K562 (cell line): ENCODE results near the gene CERS6.

ENCODE experiments used
- ASH1L ChIP-seq: fragments of 450-650 bp; IDR thresholded peaks from 2 replicates; pipeline ENCODE4 v1.6.1; 2018; ENCODE audit warnings: borderline replicate concordance, mild to moderate bottlenecking, low read depth; ENCODE audit not compliant: partially characterized antibody
- BMI1 ChIP-seq: fragments of 150-350 bp; IDR thresholded peaks from 2 replicates; pipeline ENCODE4 v1.6.1; 2014; ENCODE audit warnings: low read length
- CBX1 ChIP-seq: sonication (generic); IDR thresholded peaks from 2 replicates; pipeline ENCODE4 v1.6.1; 2016; ENCODE audit warnings: antibody characterized with exemption, low read depth, mild to moderate bottlenecking
- CREB5 ChIP-seq: fragments of 250-450 bp; sonication (Bioruptor Pico); IDR thresholded peaks from 2 replicates; pipeline ENCODE4 v1.5.0; 2020; ENCODE audit warnings: mild to moderate bottlenecking
- CUX1 ChIP-seq: fragments of 200-800 bp; sonication (Bioruptor generic); IDR thresholded peaks from 2 replicates; pipeline ENCODE4 v1.6.1; 2016; ENCODE audit warnings: missing genetic modification characterization, missing compliant biosample characterization
- EGR1 ChIP-seq: fragments of 450-650 bp; conservative IDR thresholded peaks from 2 replicates; pipeline ENCODE4 v1.6.1; 2017; ENCODE audit warnings: mild to moderate bottlenecking
- IRF9 ChIP-seq: fragments of 450-650 bp; IDR thresholded peaks from 2 replicates; pipeline ENCODE4 v1.6.1; 2016; ENCODE audit warnings: missing biosample characterization, missing genetic modification characterization
- JUND ChIP-seq, 2 experiments: IDR thresholded peaks; 2 replicates in 1 of 2; 3 replicates in 1 of 2; pipeline ENCODE4 v1.6.1; 2011; ENCODE audit warnings: borderline replicate concordance in 2 of 2, low read depth in 2 of 2, low read length in 2 of 2, improper control_type of control experiment in 1 of 2, missing biosample characterization in 1 of 2, missing genetic modification characterization in 1 of 2, missing genetic modification reagents in 1 of 2
- NR2C2 ChIP-seq, 2 experiments: fragments of 200-800 bp in 1 of 2; sonication (Bioruptor generic) in 1 of 2; sonication (generic) in 1 of 2; formaldehyde crosslinking in 1 of 2; IDR thresholded peaks; 2 replicates each; pipeline versions ENCODE4 v1.6.1 to v1.8.0; 2016 to 2022; ENCODE audit warnings: mild to moderate bottlenecking in 1 of 2, missing compliant biosample characterization in 1 of 2, missing genetic modification characterization in 1 of 2, missing genetic modification reagents in 1 of 2
- POLR2AphosphoS5 ChIP-seq: IDR thresholded peaks from 2 replicates; pipeline ENCODE4 v1.6.1; 2011; ENCODE audit warnings: mild to moderate bottlenecking, low read depth, low read length, moderate library complexity; ENCODE audit not compliant: control insufficient read depth, insufficient read depth
- RCOR1 ChIP-seq, 2 experiments: IDR thresholded peaks; 2 replicates each; pipeline ENCODE4 v1.6.1; 2012; ENCODE audit warnings: low read depth in 2 of 2, low read length in 2 of 2, borderline replicate concordance in 1 of 2, improper control_type of control experiment in 1 of 2
- SIN3A ChIP-seq, 2 experiments: fragments of 150-350 bp in 1 of 2; IDR thresholded peaks; 2 replicates each; pipeline ENCODE4 v1.6.1; 2011 to 2016; ENCODE audit warnings: borderline replicate concordance in 2 of 2, low read depth in 2 of 2, low read length in 2 of 2, mild to moderate bottlenecking in 2 of 2, moderate library complexity in 2 of 2; ENCODE audit not compliant: control insufficient read depth in 1 of 2
- ZFP30 ChIP-seq: fragments of 250-450 bp; sonication (Bioruptor Pico); IDR thresholded peaks from 2 replicates; pipeline ENCODE4 v1.8.0; 2022; ENCODE audit warnings: moderate library complexity, mild to moderate bottlenecking, inconsistent platforms, borderline replicate concordance
- ZNF140 ChIP-seq: fragments of 250-450 bp; sonication (Bioruptor Pico); IDR thresholded peaks from 2 replicates; pipeline ENCODE4 v1.8.0; 2021; ENCODE audit warnings: moderate library complexity, mild to moderate bottlenecking, inconsistent platforms

- TF ChIP-seq SIN3A (IDR thresholded peaks at IDR 0.05; ENCODE audit: borderline replicate concordance in 2 of 2, control insufficient read depth in 1 of 2, low read depth in 2 of 2, low read length in 2 of 2) (no peak), CREB5 (CRISPR knock-in tag) (no peak), ZFP30 (CRISPR knock-in tag) (no peak), CBX1 (no peak), POLR2AphosphoS5 (no peak), ZNF140 (no peak), BMI1 (no peak), CUX1 (CRISPR knock-in tag) (no peak), ASH1L (no peak), EGR1 (no peak), IRF9 (tag) (no peak), RCOR1 (IDR thresholded peaks at IDR 0.05; ENCODE audit: borderline replicate concordance in 1 of 2, low read depth in 2 of 2, low read length in 2 of 2) (no peak), JUND (IDR thresholded peaks at IDR 0.05; ENCODE audit: borderline replicate concordance, low read depth, low read length) (no peak), JUND (tag; IDR thresholded peaks at IDR 0.05; ENCODE audit: borderline replicate concordance, low read depth, low read length) (no peak), NR2C2 (CRISPR knock-in tag; IDR thresholded peaks at IDR 0.05) (no peak), NR2C2 (tag; IDR thresholded peaks at IDR 0.05) (no peak)
Measured at GRCh38 chr2:168710754-168711467, 254.8 kb downstream of the CERS6 start.
